HepG2 (cell line): ENCODE measurements around the gene UQCRC2. TPM values are rescaled to one million over a fixed set of nuclear protein-coding genes. Genes with fewer than 3 reads are reported as not detected.
A peak's percentile ranks its signal among the peaks of the same experiment; 100 is the strongest.
"Not testable (repeated sequence)": the region's sequence is repeated elsewhere in the genome, so short reads cannot be mapped to it uniquely, and the experiment has no call there.

Experiments used
- ATAC-seq: fragments of 200-7000 bp; cut with Tn5 transposase; 3 replicates; pipeline ENCODE4 v1.9.1; 2020; ENCODE audit warnings: mild to moderate bottlenecking, moderate library complexity
- BruUV-seq: library from RNA; stranded (reverse); fragments of 400-500 nt; replicated peaks from 2 replicates; lab custom pipeline; 2021; lab: Mats Ljungman, UMichigan
- CTCF ChIA-PET: fragments of 300-600 bp; formaldehyde crosslinking; extraction: SDS; loops from one replicate; lab custom pipeline; 2021; ENCODE audit warnings: low total read pairs, inconsistent platforms, low intra/inter-chr PET ratio; lab: Yijun Ruan, JAX
- POLR2A ChIA-PET: fragments of 350-600 bp; sonication (Branson Sonifier 250); formaldehyde crosslinking; loops from one replicate; lab custom pipeline; 2020; ENCODE audit warnings: antibody characterized with exemption, inconsistent platforms; lab: Yijun Ruan, JAX
- DNase-seq: peaks from one replicate; pipeline ENCODE4 v3.0.0-alpha.2; 2015; ENCODE audit warnings: low spot score
- FAIRE-seq: peaks from 3 replicates; lab custom pipeline; 2011; peaks lifted over from hg19 to GRCh38; lab: Jason Lieb, UNC
- H2AFZ ChIP-seq: one replicate; pipeline ENCODE4 v1.6.1; 2011; ENCODE audit warnings: low read length, inconsistent platforms
- H3K27ac ChIP-seq: fragments of 300-600 bp; 3 replicates; pipeline ENCODE4 v1.8.0; 2011; ENCODE audit warnings: mixed run types, mild to moderate bottlenecking, mixed read lengths, low read length, inconsistent platforms; ENCODE audit not compliant: insufficient read depth; ENCODE audit errors: extremely low read length
- H3K27me3 ChIP-seq, 2 experiments: fragments of 200-600 bp in 1 of 2; 2 replicates in 1 of 2; 3 replicates in 1 of 2; pipeline versions ENCODE4 v1.6.0 to v1.8.0; 2011; ENCODE audit warnings: low read length in 2 of 2, mild to moderate bottlenecking in 2 of 2, moderate library complexity in 2 of 2, inconsistent platforms in 1 of 2; ENCODE audit not compliant: insufficient read depth in 2 of 2, control insufficient read depth in 1 of 2
- H3K36me3 ChIP-seq, 2 experiments: fragments of 200-600 bp in 1 of 2; replicated peaks in 1 of 2; 2 replicates in 1 of 2; 3 replicates in 1 of 2; pipeline versions ENCODE4 v1.5.1 to v1.8.0; 2011; ENCODE audit warnings: low read length in 2 of 2, inconsistent platforms in 1 of 2; ENCODE audit not compliant: insufficient read depth in 2 of 2, control insufficient read depth in 1 of 2
- H3K4me1 ChIP-seq: 2 replicates; pipeline ENCODE4 v1.5.1; 2012; ENCODE audit warnings: low read length, inconsistent platforms; ENCODE audit not compliant: insufficient read depth
- H3K4me2 ChIP-seq: 2 replicates; pipeline ENCODE4 v1.6.0; 2011; ENCODE audit warnings: low read depth, low read length, inconsistent platforms
- H3K4me3 ChIP-seq, 3 experiments: fragments of 200-600 bp in 1 of 3; sonication (generic), shearing (Covaris generic) in 1 of 3; replicated peaks in 1 of 3; 2 replicates each; pipeline ENCODE4 v1.5.1; 2011 to 2016; ENCODE audit warnings: low read length in 3 of 3, inconsistent platforms in 2 of 3, low read depth in 2 of 3, mild to moderate bottlenecking in 2 of 3, control low read depth in 1 of 3, mixed read lengths in 1 of 3; ENCODE audit not compliant: insufficient read depth in 1 of 3
- H3K79me2 ChIP-seq: one replicate; pipeline ENCODE4 v1.6.1; 2011; ENCODE audit warnings: low read length, inconsistent platforms; ENCODE audit not compliant: insufficient read depth
- H3K9ac ChIP-seq: 2 replicates; pipeline ENCODE4 v1.6.0; 2011; ENCODE audit warnings: mild to moderate bottlenecking, low read depth, low read length, inconsistent platforms; ENCODE audit not compliant: insufficient read depth
- H3K9me3 ChIP-seq: 2 replicates; pipeline ENCODE4 v1.5.1; 2012; ENCODE audit warnings: mild to moderate bottlenecking, low read length
- H4K20me1 ChIP-seq: 2 replicates; pipeline ENCODE4 v1.6.0; 2011; ENCODE audit warnings: inconsistent platforms, mild to moderate bottlenecking, low read length, moderate library complexity; ENCODE audit not compliant: insufficient read depth
- CEBPG ChIP-seq: IDR thresholded peaks from 2 replicates; pipeline ENCODE4 v1.6.1; 2016
- KDM1A ChIP-seq: IDR thresholded peaks from 2 replicates; pipeline ENCODE4 v1.6.1; 2016; ENCODE audit warnings: missing compliant biosample characterization
- ZNF629 ChIP-seq: sonication (generic); formaldehyde crosslinking; conservative IDR thresholded peaks from 2 replicates; pipeline ENCODE4 v1.5.0; 2020; ENCODE audit warnings: missing genetic modification reagents
- whole genome bisulfite sequencing: methylation state at CpG from one replicate; pipeline ENCODE4 v1.1.6; 2017; ENCODE audit warnings: low lambda C conversion rate; 5-methylcytosine and 5-hydroxymethylcytosine counted together
- in situ Hi-C: cut with HindIII; loops from 2 replicates; pipeline ENCODE4 v1.10.0; 2017; ENCODE audit warnings: low pct_unique_long_range_greater_than_20kb; ENCODE audit not compliant: extremely low pct_ligation_motif_present
- intact Hi-C: fragments of 100-400 bp; cut with micrococcal nuclease; formaldehyde crosslinking; loops from one replicate; pipeline ENCODE4 v1.10.0; 2022; ENCODE audit not compliant: unreplicated experiment
- polyA plus RNA-seq, 8 experiments: library from polyadenylated mRNA; depleted of rRNA in 3 of 8; stranded (reverse) in 7 of 8; unstranded in 1 of 8; fragments of >200 nt; fragmentation: Illumina TruSeq in 4 of 8; extraction: Trizol in 4 of 8; gene quantifications; 2 replicates each; pipeline versions ENCODE4 v1.2.1 to v1.2.3, GENCODE V29; 2011 to 2016; ENCODE audit warnings: low read depth in 4 of 8, missing spikeins in 1 of 8, mixed read lengths in 1 of 8; ENCODE audit not compliant: insufficient read depth in 1 of 8
- total RNA-seq, 5 experiments: library from RNA; depleted of rRNA; stranded (reverse); fragments of >200 nt; fragmentation: Illumina TruSeq; extraction: Trizol; gene quantifications; 2 replicates each; pipeline ENCODE4 v1.2.3, GENCODE V29; 2016; ENCODE audit warnings: low read depth in 1 of 5

UQCRC2 gene
- total and polyA plus RNA-seq, 2 of the 13 experiments (the other 11 are each of a cell fraction or from before 2014, with no cell fraction given) = 442 to 536 TPM

DNA sequence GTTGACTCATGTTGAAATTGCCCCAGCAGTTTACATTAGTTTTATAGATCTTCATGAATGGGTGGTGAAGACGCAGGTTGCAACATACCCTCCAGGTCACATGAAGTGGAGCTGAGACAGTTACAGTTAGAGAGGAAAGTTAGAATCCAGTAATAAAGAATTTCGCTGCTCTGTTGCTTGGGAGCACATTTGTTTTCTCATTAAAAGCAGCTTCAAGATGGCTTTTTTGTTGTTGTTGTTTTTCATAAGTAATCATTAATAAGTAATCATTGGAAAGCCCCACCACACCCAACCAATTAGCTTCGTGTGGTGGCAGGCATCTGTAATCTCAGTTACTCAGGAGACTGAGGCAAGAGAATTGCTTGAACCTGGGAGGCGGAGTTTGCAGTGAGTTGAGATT, 19.8 kb upstream of the UQCRC2 start:
- H3K4me1 ChIP-seq = peaks cover 49% of the 10 kb centered on the region
- H2AFZ ChIP-seq, H3K79me2 ChIP-seq, H4K20me1 ChIP-seq, CTCF ChIA-PET, H3K4me2 ChIP-seq, H3K9me3 ChIP-seq, POLR2A ChIA-PET, H3K27ac ChIP-seq, ATAC-seq, H3K27me3 ChIP-seq, FAIRE-seq, intact Hi-C loops, BruUV-seq, H3K36me3 ChIP-seq, H3K4me3 ChIP-seq, H3K9ac ChIP-seq, in situ Hi-C loops, DNase-seq: not testable (repeated sequence)
- 87% methylated on average over 4 of the region's 4 CpGs for WGBS
- 0 out of 2 replicates have a peak, but pooled peaks have one; percentile 7 for TF ChIP-seq CEBPG (CRISPR knock-in tag)

DNA sequence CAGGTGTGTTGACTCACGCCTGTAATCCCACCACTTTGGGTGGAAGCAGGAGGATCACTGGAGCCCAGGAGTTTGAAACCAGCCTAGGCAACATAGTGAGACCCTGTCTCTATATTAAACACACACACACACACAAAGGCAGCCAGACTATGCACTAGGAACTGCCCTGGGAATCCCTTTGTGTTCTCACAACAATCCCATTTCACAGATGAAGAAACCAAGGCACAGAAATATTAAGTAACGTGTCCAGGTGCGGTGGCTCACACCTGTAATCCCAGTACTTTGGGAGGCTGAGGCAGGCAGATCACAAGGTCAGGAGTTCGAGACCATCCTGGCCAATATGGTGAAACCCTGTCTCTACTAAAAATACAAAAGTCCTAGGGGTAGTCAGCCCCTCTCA, 19.4 kb upstream of the UQCRC2 start:
- peaks cover 54% of the 10 kb centered on the region for H3K4me1 ChIP-seq
- ATAC-seq, POLR2A ChIA-PET, H3K4me2 ChIP-seq, H3K79me2 ChIP-seq, in situ Hi-C loops, CTCF ChIA-PET, H2AFZ ChIP-seq, H3K36me3 ChIP-seq, FAIRE-seq, H3K27ac ChIP-seq, H4K20me1 ChIP-seq, intact Hi-C loops, H3K9ac ChIP-seq, H3K27me3 ChIP-seq, DNase-seq, H3K9me3 ChIP-seq, BruUV-seq, H3K4me3 ChIP-seq: not testable (repeated sequence)
- TF ChIP-seq KDM1A (peak; percentile 55; the same call in 1 of the 2 replicates), ZNF629 (CRISPR knock-in tag) (peak; percentile 92)
- 93% methylated on average over 4 of the region's 4 CpGs for WGBS

DNA sequence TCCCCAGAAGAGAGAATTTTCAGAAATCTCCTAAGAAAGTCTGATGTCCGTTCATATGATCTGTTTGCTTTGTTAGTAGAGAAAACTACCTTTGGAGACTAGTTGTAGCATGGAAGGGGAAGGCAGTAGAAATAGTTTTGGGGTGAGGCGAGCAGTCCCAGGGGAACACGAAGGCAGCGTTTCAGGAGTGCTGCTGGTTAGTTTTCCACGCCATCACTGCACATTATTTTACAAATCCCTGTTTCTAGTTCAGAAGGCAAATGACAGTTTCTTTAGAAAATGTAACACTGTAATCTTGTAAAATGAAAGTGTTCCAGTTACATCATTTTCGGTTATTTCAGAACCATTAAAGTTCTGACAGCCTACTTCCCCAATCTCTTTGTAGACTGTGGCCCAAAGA, 16.9 kb upstream of the UQCRC2 start:
- H3K79me2 ChIP-seq, H3K36me3 ChIP-seq, H3K4me3 ChIP-seq, H4K20me1 ChIP-seq, H3K4me2 ChIP-seq, ATAC-seq, DNase-seq, H3K9ac ChIP-seq, H3K9me3 ChIP-seq, H3K27me3 ChIP-seq, in situ Hi-C loops, H2AFZ ChIP-seq, CTCF ChIA-PET, intact Hi-C loops, FAIRE-seq, BruUV-seq: not testable (repeated sequence)
- H3K4me1 ChIP-seq = peaks cover 70% of the 10 kb centered on the region
- H3K27ac ChIP-seq = peak overlapping the region; percentile 93
- 91% methylated on average over 6 of the region's 6 CpGs for WGBS
- POLR2A ChIA-PET = interaction anchor here (0.7 kb wide), 1 partner anchor 256 kb away, joined by 3 read pairs; no protein-coding TSS in a partner anchor
